ENCODE data around the gene IGSF22.

GRCh38 chr11:18768472-18768901 lies 42.5 kb upstream of the IGSF22 start:
- TF ChIP-seq CTCF (IDR thresholded peaks at IDR 0.05; ENCODE audit: poor library complexity, severe bottlenecking) (no peak), REST (IDR thresholded peaks at IDR 0.05; ENCODE audit: borderline replicate concordance) (no peak)
